GM12875 (cell line): ENCODE data around the gene PLVAP.

Experiments
- H3K4me3 ChIP-seq: one replicate; pipeline ENCODE4 v1.5.1; 2011; ENCODE audit warnings: low read depth, low read length, control low read depth
- CTCF ChIP-seq: IDR thresholded peaks from 2 replicates; pipeline ENCODE4 v1.5.1; 2011; ENCODE audit warnings: low read depth, mild to moderate bottlenecking, control low read depth, inconsistent platforms, low read length, moderate library complexity, borderline replicate concordance; ENCODE audit not compliant: insufficient read depth

Gene PLVAP

GRCh38 chr19:17327654-17328516 is 49.3 kb downstream of the PLVAP start:
- peak overlapping the region; percentile 26 for H3K4me3 ChIP-seq
- no peak for TF ChIP-seq CTCF

GRCh38 chr19:17327068-17327653 is 50.0 kb downstream of the PLVAP start:
- TF ChIP-seq CTCF, result no peak
- H3K4me3 ChIP-seq, result no peak overlapping the region

- TF ChIP-seq CTCF, result no peak
- no peak overlapping the region for H3K4me3 ChIP-seq
Observed at GRCh38 chr19:17326595-17326966, 50.6 kb downstream of the PLVAP start.

GRCh38 chr19:17325881-17326594 is 51.1 kb downstream of the PLVAP start:
- TF ChIP-seq CTCF, result no peak
- no peak overlapping the region for H3K4me3 ChIP-seq

- TF ChIP-seq CTCF, result no peak
- H3K4me3 ChIP-seq, result no peak overlapping the region
Observed at GRCh38 chr19:17325133-17325532, 52.0 kb downstream of the PLVAP start.

- no peak for TF ChIP-seq CTCF
- H3K4me3 ChIP-seq, result no peak overlapping the region
Observed at GRCh38 chr19:17324357-17325114, 52.6 kb downstream of the PLVAP start.
